ENCODE data around the gene MOCS1.

MOCS1 gene

GRCh38 chr6:39925191-39925930 is 8.9 kb downstream of the MOCS1 start:
- DNase-seq (ENCODE audit: low read depth in 1 of 2, low spot score in 1 of 2), result no peak

- no peak for DNase-seq (ENCODE audit: low read depth in 1 of 2, low spot score in 1 of 2)
Measured at GRCh38 chr6:39924283-39924682, 10.0 kb downstream of the MOCS1 start.

GRCh38 chr6:39923861-39924260 is 10.4 kb downstream of the MOCS1 start:
- no peak for DNase-seq (ENCODE audit: low read depth in 1 of 2, low spot score in 1 of 2)

- no peak for DNase-seq (ENCODE audit: low read depth in 1 of 2, low spot score in 1 of 2)
Measured at GRCh38 chr6:39923394-39923793, 10.9 kb downstream of the MOCS1 start.

GRCh38 chr6:39922821-39923220 is 11.4 kb downstream of the MOCS1 start:
- no peak for DNase-seq (ENCODE audit: low read depth in 1 of 2, low spot score in 1 of 2)

GRCh38 chr6:39920157-39920556 is 14.1 kb downstream of the MOCS1 start:
- no peak for DNase-seq (ENCODE audit: low read depth in 1 of 2, low spot score in 1 of 2)

DNA sequence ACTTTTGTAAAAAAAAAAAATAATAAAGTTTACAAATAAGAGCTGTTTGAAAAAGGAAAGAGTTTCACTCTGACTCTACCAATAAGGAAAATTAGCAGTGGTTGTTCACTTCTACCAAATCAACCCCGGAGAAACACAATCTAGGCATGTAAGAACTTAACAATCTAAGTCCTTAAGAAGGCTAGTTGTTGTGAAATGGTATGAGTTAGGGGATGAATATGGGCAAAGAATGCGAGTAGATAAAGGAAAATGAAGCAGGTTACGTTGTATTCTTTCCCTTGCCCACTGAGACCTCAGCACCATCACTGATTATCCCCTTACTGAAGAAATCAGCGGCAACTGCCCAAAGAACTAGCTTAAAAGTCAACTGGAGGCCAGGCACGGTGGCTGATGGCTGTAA is 15.4 kb downstream of the MOCS1 start:
- no peak for DNase-seq (ENCODE audit: low read depth in 1 of 2, low spot score in 1 of 2)

- no peak for DNase-seq (ENCODE audit: low read depth in 1 of 2, low spot score in 1 of 2)
Measured at GRCh38 chr6:39917981-39918380, 16.3 kb downstream of the MOCS1 start.

GRCh38 chr6:39917329-39917728 is 16.9 kb downstream of the MOCS1 start:
- DNase-seq (ENCODE audit: low read depth in 1 of 2, low spot score in 1 of 2), result no peak

- no peak for DNase-seq (ENCODE audit: low read depth in 1 of 2, low spot score in 1 of 2)
Measured at GRCh38 chr6:39915866-39916265, 18.4 kb downstream of the MOCS1 start.

DNA sequence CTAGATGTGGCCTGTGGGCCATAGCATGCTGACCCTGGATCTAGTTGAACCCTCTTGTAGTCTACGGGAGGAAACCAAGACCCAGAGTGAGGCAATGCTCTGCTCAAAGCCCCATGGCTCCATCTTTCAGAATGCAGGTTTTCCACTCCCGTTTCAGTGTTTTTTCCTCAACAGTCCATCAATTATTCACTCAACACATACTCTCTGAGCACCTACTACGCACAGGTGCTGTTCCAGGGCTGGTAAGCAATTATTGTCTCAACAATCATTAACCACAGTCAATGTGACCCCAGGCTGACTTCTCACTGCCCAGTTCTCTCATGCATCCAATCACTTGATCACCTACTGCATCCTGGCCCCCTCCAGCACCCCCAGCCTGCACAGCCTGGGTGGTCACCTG is 20.0 kb downstream of the MOCS1 start:
- no peak for DNase-seq (ENCODE audit: low read depth in 1 of 2, low spot score in 1 of 2)

DNA sequence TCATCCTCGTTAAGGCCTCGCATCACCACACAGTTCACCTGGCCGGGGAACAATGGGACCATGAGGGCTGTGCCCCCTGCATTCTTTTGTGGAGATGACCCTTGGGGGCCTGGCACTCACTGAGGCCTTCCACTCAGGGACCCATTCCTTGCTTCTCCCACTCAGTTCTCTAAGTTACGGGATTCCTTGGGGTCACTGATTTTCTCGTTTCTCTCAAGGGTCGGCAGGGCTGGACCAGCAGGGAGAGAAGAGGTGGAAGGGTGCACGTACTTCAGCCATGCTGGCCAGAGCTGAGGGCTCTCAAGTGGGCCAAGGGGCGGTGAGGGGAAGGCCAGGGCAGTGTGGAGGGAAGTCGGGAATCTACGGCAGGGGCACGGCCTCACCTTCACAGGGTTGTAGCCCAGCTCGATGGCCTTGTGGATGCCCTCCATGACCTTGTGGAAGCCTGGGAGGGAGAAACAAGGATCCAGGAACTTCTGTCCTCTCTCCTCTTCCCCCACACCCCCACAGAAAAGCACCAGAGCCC is 20.8 kb downstream of the MOCS1 start:
- no peak for DNase-seq (ENCODE audit: low read depth in 1 of 2, low spot score in 1 of 2)

- no peak for DNase-seq (ENCODE audit: low read depth in 1 of 2, low spot score in 1 of 2)
Measured at GRCh38 chr6:39912446-39912845, 21.8 kb downstream of the MOCS1 start.

- DNase-seq (ENCODE audit: low read depth in 1 of 2, low spot score in 1 of 2), result no peak
Measured at GRCh38 chr6:39911513-39912125, 22.6 kb downstream of the MOCS1 start.

DNA sequence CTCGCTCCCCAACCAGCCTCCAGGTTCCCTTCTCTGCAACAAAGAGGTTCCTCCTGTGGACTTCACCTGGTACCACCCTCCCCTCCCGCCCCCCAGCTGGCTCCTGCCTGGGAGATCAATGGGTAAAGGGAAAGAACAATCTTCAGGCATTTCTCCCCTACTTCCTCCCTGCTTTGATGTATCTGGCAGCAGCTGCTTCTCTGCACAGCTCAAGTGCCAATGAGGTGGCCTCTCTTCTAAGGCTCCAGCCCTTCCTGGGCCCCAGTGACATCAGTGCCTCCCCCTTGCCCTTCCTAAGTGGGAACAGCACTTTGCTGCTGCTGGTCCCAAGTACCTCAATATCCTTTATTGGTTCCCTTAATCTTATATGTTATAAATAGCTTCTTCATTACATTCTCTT is 23.5 kb downstream of the MOCS1 start:
- no peak for DNase-seq (ENCODE audit: low read depth in 1 of 2, low spot score in 1 of 2)

GRCh38 chr6:39910164-39910563 is 24.1 kb downstream of the MOCS1 start:
- no peak for DNase-seq (ENCODE audit: low read depth in 1 of 2, low spot score in 1 of 2)

DNA sequence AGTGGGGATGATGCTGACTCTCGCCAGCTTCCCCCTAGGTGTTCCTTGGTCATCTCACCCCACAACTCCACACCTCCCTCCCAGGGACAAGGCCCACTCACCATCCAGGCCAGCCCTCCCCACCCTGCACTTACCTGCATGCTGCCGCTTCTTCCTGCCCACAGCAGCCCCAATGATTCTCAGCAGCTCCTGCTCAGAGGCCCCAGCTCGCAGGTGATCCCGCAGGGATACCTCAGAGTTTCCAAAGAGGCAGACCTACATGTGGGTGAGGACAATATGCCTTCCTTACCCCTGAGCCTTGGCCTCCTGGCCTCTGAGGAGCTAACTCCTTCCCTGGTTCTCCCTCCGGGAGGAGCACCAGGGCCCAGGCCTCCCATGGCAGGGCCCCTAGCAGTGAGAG is 24.6 kb downstream of the MOCS1 start:
- DNase-seq (ENCODE audit: low read depth in 1 of 2, low spot score in 1 of 2), result no peak

- no peak for DNase-seq (ENCODE audit: low read depth in 1 of 2, low spot score in 1 of 2)
Measured at GRCh38 chr6:39908838-39909583, 25.3 kb downstream of the MOCS1 start.

GRCh38 chr6:39907871-39908575 is 26.2 kb downstream of the MOCS1 start:
- no peak for DNase-seq (ENCODE audit: low read depth in 1 of 2, low spot score in 1 of 2)

GRCh38 chr6:39906318-39906761 is 27.9 kb downstream of the MOCS1 start:
- no peak for DNase-seq (ENCODE audit: low read depth in 1 of 2, low spot score in 1 of 2)

DNA sequence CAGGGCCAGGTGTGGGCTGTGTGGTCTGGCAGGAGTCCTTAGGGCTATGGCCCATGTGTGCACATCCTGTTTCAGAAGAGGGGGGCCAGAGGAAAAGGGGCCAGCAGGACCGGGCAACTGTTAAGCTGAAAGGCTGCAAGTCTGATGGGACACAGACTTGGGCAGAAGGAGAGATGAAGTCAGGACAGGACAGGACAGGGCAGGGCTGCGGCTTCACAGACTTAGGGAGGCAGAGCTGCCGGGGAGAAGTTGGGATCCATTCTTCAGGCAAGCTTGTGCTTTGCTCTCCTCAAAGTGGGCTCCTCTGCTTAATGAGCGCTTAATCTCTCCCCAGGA is 28.7 kb downstream of the MOCS1 start:
- no peak for DNase-seq (ENCODE audit: low read depth in 1 of 2, low spot score in 1 of 2)

Measured in stimulated activated CD4-positive, alpha-beta T cell treated with anti-CD3 and anti-CD28 coated beads, Interleukin-15, amount 100 ng/mL, for 1 hour (primary cell).